HEK293 (cell line): ENCODE measurements around the gene ZNF276.

Experiments
- CTCF ChIA-PET: fragments of 350-600 bp; formaldehyde crosslinking; extraction: SDS; loops from one replicate; lab custom pipeline; 2021; ENCODE audit warnings: antibody characterized with exemption; lab: Yijun Ruan, JAX
- POLR2A ChIA-PET: fragments of 300-600 bp; formaldehyde crosslinking; extraction: SDS; loops from one replicate; lab custom pipeline; 2020; ENCODE audit warnings: antibody characterized with exemption, inconsistent platforms; lab: Yijun Ruan, JAX
- H3K27ac ChIP-seq: fragments of 200-500 bp; sonication (Bioruptor generic); 2 replicates; pipeline ENCODE4 v1.5.1; 2014; ENCODE audit warnings: low read depth, low read length, control low read depth, inconsistent platforms; ENCODE audit errors: extremely low read depth
- H3K36me3 ChIP-seq, 2 experiments: fragments of 200-500 bp in 1 of 2; sonication (Bioruptor generic) in 1 of 2; 1 replicate in 1 of 2; 2 replicates in 1 of 2; pipeline ENCODE4 v1.5.1; 2014 to 2017; ENCODE audit warnings: inconsistent platforms in 2 of 2, low read length in 2 of 2; ENCODE audit not compliant: control insufficient read depth in 2 of 2, insufficient read depth in 1 of 2
- H3K4me1 ChIP-seq: fragments of 200-500 bp; sonication (Bioruptor generic); 2 replicates; pipeline ENCODE4 v1.5.1; 2014; ENCODE audit warnings: mild to moderate bottlenecking, low read length, inconsistent platforms; ENCODE audit not compliant: control insufficient read depth, insufficient read depth
- H3K4me3 ChIP-seq: 2 replicates; pipeline ENCODE4 v1.5.1; 2011; ENCODE audit warnings: low read depth, mild to moderate bottlenecking, control low read depth, low read length, moderate library complexity
- H3K9me3 ChIP-seq: fragments of 200-500 bp; sonication (Bioruptor generic); 2 replicates; pipeline ENCODE4 v1.5.1; 2014; ENCODE audit warnings: low read depth, low read length, inconsistent platforms; ENCODE audit not compliant: control insufficient read depth, insufficient read depth
- AEBP2 ChIP-seq: fragments of 450-650 bp; formaldehyde crosslinking; IDR thresholded peaks from 2 replicates; pipeline ENCODE4 v1.5.1; 2016; ENCODE audit warnings: missing biosample characterization, missing genetic modification characterization, borderline replicate concordance
- EGR2 ChIP-seq: fragments of 450-650 bp; formaldehyde crosslinking; IDR thresholded peaks from 2 replicates; pipeline ENCODE4 v1.5.1; 2016; ENCODE audit warnings: low read depth, missing biosample characterization, missing genetic modification characterization
- IKZF3 ChIP-seq: fragments of 450-650 bp; IDR thresholded peaks from 2 replicates; pipeline ENCODE4 v1.5.0; 2018; ENCODE audit warnings: missing biosample characterization, mild to moderate bottlenecking, missing genetic modification characterization, moderate library complexity
- KLF1 ChIP-seq: fragments of 450-650 bp; formaldehyde crosslinking; IDR thresholded peaks from 2 replicates; pipeline ENCODE4 v1.5.1; 2016; ENCODE audit warnings: missing biosample characterization, missing genetic modification characterization
- KLF8 ChIP-seq: fragments of 450-650 bp; formaldehyde crosslinking; IDR thresholded peaks from 2 replicates; pipeline ENCODE4 v1.5.1; 2016; ENCODE audit warnings: missing biosample characterization, missing genetic modification characterization
- KLF9 ChIP-seq: fragments of 450-650 bp; formaldehyde crosslinking; IDR thresholded peaks from 2 replicates; pipeline ENCODE4 v1.5.1; 2016; ENCODE audit warnings: missing biosample characterization, missing genetic modification characterization, low read depth
- SCRT2 ChIP-seq: fragments of 450-650 bp; formaldehyde crosslinking; IDR thresholded peaks from 2 replicates; pipeline ENCODE4 v1.5.1; 2016; ENCODE audit warnings: missing biosample characterization, missing genetic modification characterization
- ZBTB20 ChIP-seq: fragments of 450-650 bp; formaldehyde crosslinking; IDR thresholded peaks from 2 replicates; pipeline ENCODE4 v1.5.1; 2016; ENCODE audit warnings: missing biosample characterization, missing genetic modification characterization
- ZFP37 ChIP-seq: fragments of 450-650 bp; formaldehyde crosslinking; IDR thresholded peaks from 2 replicates; pipeline ENCODE4 v1.5.1; 2016; ENCODE audit warnings: missing biosample characterization, missing genetic modification characterization
- ZFP69B ChIP-seq: fragments of 450-650 bp; formaldehyde crosslinking; IDR thresholded peaks from 2 replicates; pipeline ENCODE4 v1.5.1; 2016; ENCODE audit warnings: missing biosample characterization, missing genetic modification characterization
- ZNF132 ChIP-seq: fragments of 450-650 bp; formaldehyde crosslinking; IDR thresholded peaks from 2 replicates; pipeline ENCODE4 v1.5.1; 2017; ENCODE audit warnings: missing biosample characterization, missing genetic modification characterization, borderline replicate concordance
- ZNF148 ChIP-seq: fragments of 450-650 bp; formaldehyde crosslinking; IDR thresholded peaks from 2 replicates; pipeline ENCODE4 v1.5.0; 2017; ENCODE audit warnings: missing biosample characterization, missing genetic modification characterization, borderline replicate concordance
- ZNF202 ChIP-seq: fragments of 450-650 bp; formaldehyde crosslinking; IDR thresholded peaks from 2 replicates; pipeline ENCODE4 v1.5.1; 2016; ENCODE audit warnings: missing biosample characterization, missing genetic modification characterization, borderline replicate concordance
- ZNF223 ChIP-seq: fragments of 450-650 bp; formaldehyde crosslinking; IDR thresholded peaks from 2 replicates; pipeline ENCODE4 v1.5.1; 2016; ENCODE audit warnings: missing biosample characterization, missing genetic modification characterization
- ZNF302 ChIP-seq: fragments of 450-650 bp; formaldehyde crosslinking; IDR thresholded peaks from 2 replicates; pipeline ENCODE4 v1.5.1; 2016; ENCODE audit warnings: missing biosample characterization, missing genetic modification characterization, low read depth
- ZNF366 ChIP-seq: fragments of 450-650 bp; formaldehyde crosslinking; conservative IDR thresholded peaks from 2 replicates; pipeline ENCODE4 v1.5.1; 2016; ENCODE audit warnings: missing biosample characterization, missing genetic modification characterization
- ZNF37A ChIP-seq: fragments of 450-650 bp; IDR thresholded peaks from 2 replicates; pipeline ENCODE4 v1.5.1; 2018; ENCODE audit warnings: missing biosample characterization, missing genetic modification characterization
- ZNF518A ChIP-seq: fragments of 450-650 bp; formaldehyde crosslinking; conservative IDR thresholded peaks from 2 replicates; pipeline ENCODE4 v1.5.1; 2016; ENCODE audit warnings: low read depth, missing biosample characterization, missing genetic modification characterization
- ZNF585B ChIP-seq: fragments of 450-650 bp; formaldehyde crosslinking; IDR thresholded peaks from 2 replicates; pipeline ENCODE4 v1.5.1; 2016; ENCODE audit warnings: missing biosample characterization, missing genetic modification characterization
- ZNF623 ChIP-seq: fragments of 450-650 bp; formaldehyde crosslinking; IDR thresholded peaks from 2 replicates; pipeline ENCODE4 v1.5.1; 2016; ENCODE audit warnings: missing biosample characterization, missing genetic modification characterization
- ZNF654 ChIP-seq: fragments of 450-650 bp; formaldehyde crosslinking; IDR thresholded peaks from 2 replicates; pipeline ENCODE4 v1.5.1; 2016; ENCODE audit warnings: low read depth, missing biosample characterization, missing genetic modification characterization
- ZSCAN5A ChIP-seq: fragments of 450-650 bp; formaldehyde crosslinking; IDR thresholded peaks from 2 replicates; pipeline ENCODE4 v1.5.1; 2016; ENCODE audit warnings: missing biosample characterization, missing genetic modification characterization

The ZNF276 gene

GRCh38 chr16:89716916-89717687 is 4.2 kb upstream of the ZNF276 start (continued):
- no peak for TF ChIP-seq ZNF585B
- no peak for TF ChIP-seq ZNF366 (tag by site-specific recombination)
- no peak for TF ChIP-seq EGR2 (tag by site-specific recombination)
- no peak for TF ChIP-seq ZNF148
- no peak for TF ChIP-seq ZNF37A (tag by site-specific recombination)
- TF ChIP-seq ZNF223 = no peak
- TF ChIP-seq SCRT2 (tag by site-specific recombination) = no peak
- TF ChIP-seq ZNF132 (tag by site-specific recombination) = no peak
- no peak for TF ChIP-seq AEBP2 (tag by site-specific recombination)
- no peak for TF ChIP-seq ZNF302
- TF ChIP-seq KLF8 (tag by site-specific recombination) = no peak
- TF ChIP-seq KLF9 (tag by site-specific recombination) = no peak
- TF ChIP-seq ZFP69B (tag by site-specific recombination) = no peak
- no peak for TF ChIP-seq ZSCAN5A (tag by site-specific recombination)

GRCh38 chr16:89717688-89718505 is 3.4 kb upstream of the ZNF276 start:
- Histone ChIP-seq H3K9me3 (no peaks in the 10 kb centered on the region), H3K27ac (no peak overlapping the region), H3K4me3 (no peak overlapping the region), H3K4me1 (peaks cover 5% of the 10 kb centered on the region; the same call in 1 of the 2 replicates), H3K36me3 (peaks cover 0 to 29% of the 10 kb centered on the region in 2 experiments; a peak in 2 of 3 replicates)
- ChIA-PET POLR2A (interaction anchor here (0.7 to 1.1 kb wide), 2 partner anchors 10 to 11 kb away, joined by 3 to 4 read pairs; no protein-coding TSS in a partner anchor), CTCF (interaction anchor here (0.6 to 0.7 kb wide), 3 partner anchors 12 to 155 kb away, joined by 3 read pairs; partner anchors contain the start of gene TCF25)
- peak; percentile 91 for TF ChIP-seq ZNF623
- TF ChIP-seq KLF1 = peak; percentile 72
- TF ChIP-seq ZFP37 (tag by site-specific recombination) = no peak

- Histone ChIP-seq H3K27ac (peak overlapping the region; percentile 67), H3K9me3 (no peaks in the 10 kb centered on the region), H3K4me1 (peaks cover 5% of the 10 kb centered on the region; the same call in 1 of the 2 replicates), H3K4me3 (peak overlapping the region; percentile 70), H3K36me3 (peaks cover 11 to 36% of the 10 kb centered on the region in 2 experiments; a peak in 2 of 3 replicates)
- ChIA-PET CTCF (interaction anchor here (0.7 to 1.5 kb wide), 3 partner anchors 14 to 153 kb away, joined by 3 to 10 read pairs (median 3); partner anchors contain the start of gene TCF25), POLR2A (interaction anchor here (1.5 to 1.9 kb wide), 2 partner anchors 14 to 20 kb away, joined by 6 to 12 read pairs; no protein-coding TSS in a partner anchor)
- TF ChIP-seq ZNF202 (tag by site-specific recombination) = no peak
- no peak for TF ChIP-seq ZNF654 (tag by site-specific recombination)
- TF ChIP-seq IKZF3 = 0 out of 2 replicates have a peak, but pooled peaks have one; percentile 61
- TF ChIP-seq ZBTB20 = peak; percentile 85
- TF ChIP-seq ZNF518A = no peak
These were observed 855 bp upstream of the ZNF276 start for GRCh38 chr16:89720551-89720812.
